H1 (cell line): ENCODE results near the gene CLEC2D. TPM values are rescaled to one million over a fixed set of nuclear protein-coding genes. Genes with fewer than 3 reads are reported as not detected.

Source experiments
- CTCF ChIA-PET: fragments of 300-600 bp; sonication (Branson Sonifier 250); formaldehyde crosslinking; loops from one replicate; lab custom pipeline; 2021; ENCODE audit not compliant: partially characterized antibody; lab: Charles Lee
- POLR2A ChIA-PET: fragments of 300-600 bp; sonication (Branson Sonifier 250); formaldehyde crosslinking; loops from one replicate; lab custom pipeline; 2021; ENCODE audit warnings: inconsistent platforms; ENCODE audit not compliant: partially characterized antibody; lab: Charles Lee
- DNase-seq, 2 experiments: peaks; one replicate each; pipeline versions ENCODE4 v3.0.0 to v3.0.0-alpha.2; 2010 to 2022; ENCODE audit warnings: low spot score in 2 of 2, low read depth in 1 of 2, mixed read lengths in 1 of 2
- FAIRE-seq: peaks from 2 replicates; lab custom pipeline; 2011; peaks lifted over from hg19 to GRCh38; lab: Jason Lieb, UNC
- H2AFZ ChIP-seq: 2 replicates; pipeline ENCODE4 v1.8.1; 2012; ENCODE audit warnings: low read length, inconsistent platforms
- H2AK5ac ChIP-seq: 2 replicates; pipeline ENCODE4 v1.6.1; 2013; ENCODE audit warnings: low read depth, low read length
- H2BK120ac ChIP-seq: replicated peaks from 2 replicates; pipeline ENCODE3; 2013; ENCODE audit warnings: low read depth, low read length, inconsistent platforms
- H2BK12ac ChIP-seq: 2 replicates; pipeline ENCODE4 v1.6.1; 2013; ENCODE audit warnings: low read depth, low read length
- H2BK15ac ChIP-seq: 2 replicates; pipeline ENCODE4 v1.6.1; 2013; ENCODE audit warnings: low read length
- H2BK20ac ChIP-seq: 2 replicates; pipeline ENCODE4 v1.6.1; 2013; ENCODE audit warnings: low read length
- H2BK5ac ChIP-seq: 2 replicates; pipeline ENCODE4 v1.6.1; 2013; ENCODE audit warnings: low read depth, low read length
- H3K14ac ChIP-seq: 2 replicates; pipeline ENCODE4 v1.6.1; 2013; ENCODE audit warnings: inconsistent platforms; ENCODE audit not compliant: insufficient read length
- H3K18ac ChIP-seq: 2 replicates; pipeline ENCODE4 v1.6.1; 2013; ENCODE audit warnings: low read length; ENCODE audit errors: extremely low read depth
- H3K23ac ChIP-seq: 2 replicates; pipeline ENCODE4 v1.6.1; 2013; ENCODE audit warnings: inconsistent platforms; ENCODE audit not compliant: insufficient read length
- H3K23me2 ChIP-seq: 2 replicates; pipeline ENCODE4 v1.6.1; 2013; ENCODE audit warnings: low read depth, low read length
- H3K27ac ChIP-seq: 2 replicates; pipeline ENCODE4 v1.6.1; 2011; ENCODE audit warnings: low read depth, low read length, inconsistent platforms
- H3K27me3 ChIP-seq, 4 experiments: replicated peaks in 1 of 4; 1 replicate in 1 of 4; 2 replicates in 3 of 4; pipeline versions ENCODE4 v1.6.1 to v1.8.1; 2011 to 2013; ENCODE audit warnings: low read length in 3 of 4, mild to moderate bottlenecking in 3 of 4, inconsistent platforms in 2 of 4, mixed read lengths in 2 of 4, moderate library complexity in 1 of 4; ENCODE audit not compliant: control insufficient read depth in 3 of 4, insufficient read depth in 3 of 4; ENCODE audit errors: extremely low read depth in 1 of 4
- H3K36me3 ChIP-seq, 4 experiments: 2 replicates each; pipeline versions ENCODE4 v1.6.1 to v1.8.1; 2011 to 2013; ENCODE audit warnings: mild to moderate bottlenecking in 4 of 4, low read length in 3 of 4, moderate library complexity in 2 of 4, control low read depth in 1 of 4, inconsistent platforms in 1 of 4; ENCODE audit not compliant: insufficient read depth in 4 of 4, control insufficient read depth in 2 of 4
- H3K4ac ChIP-seq: replicated peaks from 2 replicates; pipeline ENCODE3; 2013; ENCODE audit warnings: low read length, low read depth, mixed read lengths, inconsistent platforms; ENCODE audit not compliant: insufficient read length
- H3K4me1 ChIP-seq, 4 experiments: replicated peaks in 1 of 4; 1 replicate in 1 of 4; 2 replicates in 3 of 4; pipeline versions ENCODE4 v1.6.1 to v1.8.1; 2011 to 2013; ENCODE audit warnings: low read length in 3 of 4, inconsistent platforms in 2 of 4, mixed read lengths in 1 of 4; ENCODE audit not compliant: insufficient read depth in 4 of 4, control insufficient read depth in 3 of 4
- H3K4me2 ChIP-seq, 2 experiments: 2 replicates each; pipeline versions ENCODE4 v1.6.1 to v1.8.1; 2011 to 2013; ENCODE audit warnings: low read depth in 2 of 2, low read length in 2 of 2, control low read depth in 1 of 2, inconsistent platforms in 1 of 2, mild to moderate bottlenecking in 1 of 2; ENCODE audit not compliant: insufficient read depth in 1 of 2
- H3K4me3 ChIP-seq, 4 experiments: fragments of 200-600, 300-600 bp in 1 of 4; sonication (generic), shearing (Covaris generic), sonication (Bioruptor Twin) in 1 of 4; 2 replicates each; pipeline versions ENCODE4 v1.5.1 to v1.8.1; 2011 to 2016; ENCODE audit warnings: low read length in 4 of 4, low read depth in 3 of 4, control low read depth in 2 of 4, inconsistent platforms in 2 of 4, mild to moderate bottlenecking in 2 of 4, mixed read lengths in 1 of 4, moderate library complexity in 1 of 4; ENCODE audit not compliant: insufficient read depth in 2 of 4; ENCODE audit errors: extremely low read depth in 1 of 4
- H3K56ac ChIP-seq: replicated peaks from 2 replicates; pipeline ENCODE3; 2013; ENCODE audit warnings: low read depth, mild to moderate bottlenecking, mixed read lengths, low read length, inconsistent platforms; ENCODE audit not compliant: insufficient read length
- H3K79me1 ChIP-seq: 2 replicates; pipeline ENCODE4 v1.6.1; 2013; ENCODE audit warnings: low read depth, low read length, control low read depth
- H3K79me2 ChIP-seq, 2 experiments: 2 replicates each; pipeline versions ENCODE4 v1.6.1 to v1.8.1; 2012 to 2013; ENCODE audit warnings: low read length in 2 of 2, mild to moderate bottlenecking in 2 of 2, inconsistent platforms in 1 of 2; ENCODE audit not compliant: insufficient read depth in 2 of 2, control insufficient read depth in 1 of 2
- H3K9ac ChIP-seq, 4 experiments: replicated peaks in 1 of 4; 1 replicate in 1 of 4; 2 replicates in 3 of 4; pipeline versions ENCODE4 v1.6.1 to v1.8.1; 2011 to 2013; ENCODE audit warnings: low read depth in 3 of 4, low read length in 3 of 4, control low read depth in 2 of 4, mild to moderate bottlenecking in 2 of 4, moderate library complexity in 2 of 4, inconsistent platforms in 1 of 4; ENCODE audit errors: extremely low read depth in 1 of 4
- H3K9me3 ChIP-seq, 2 experiments: 2 replicates each; pipeline versions ENCODE4 v1.6.1 to v1.8.1; 2012 to 2013; ENCODE audit warnings: mild to moderate bottlenecking in 2 of 2, moderate library complexity in 2 of 2, control low read depth in 1 of 2, inconsistent platforms in 1 of 2, low read depth in 1 of 2, low read length in 1 of 2, mixed read lengths in 1 of 2; ENCODE audit not compliant: insufficient read depth in 2 of 2
- H4K20me1 ChIP-seq, 2 experiments: replicated peaks in 1 of 2; 2 replicates each; pipeline versions ENCODE3 to v1.8.1; 2011 to 2013; ENCODE audit warnings: inconsistent platforms in 2 of 2, low read length in 2 of 2, mild to moderate bottlenecking in 1 of 2; ENCODE audit not compliant: insufficient read depth in 2 of 2, control insufficient read depth in 1 of 2
- H4K5ac ChIP-seq: 2 replicates; pipeline ENCODE4 v1.6.1; 2013; ENCODE audit warnings: low read length, low read depth, mixed read lengths, inconsistent platforms; ENCODE audit not compliant: insufficient read length
- H4K8ac ChIP-seq: 2 replicates; pipeline ENCODE4 v1.8.0; 2013; ENCODE audit warnings: mild to moderate bottlenecking, moderate library complexity, low read length, inconsistent platforms; ENCODE audit not compliant: insufficient read depth; ENCODE audit errors: extremely low read depth
- H4K91ac ChIP-seq: replicated peaks from 2 replicates; pipeline ENCODE3; 2013; ENCODE audit warnings: low read length, mixed read lengths, inconsistent platforms; ENCODE audit not compliant: insufficient read length
- ASH2L ChIP-seq: fragments of 200-600, 300-600 bp; sonication (generic); IDR thresholded peaks from one replicate; pipeline ENCODE4 v1.7.1; 2017; ENCODE audit warnings: low read length
- CBX8 ChIP-seq: fragments of 300-800, 300-1000 bp; sonication (generic); IDR thresholded peaks from 2 replicates; pipeline ENCODE4 v1.7.1; 2016; ENCODE audit warnings: low read depth, low read length, borderline replicate concordance
- CREB1 ChIP-seq: IDR thresholded peaks from 2 replicates; pipeline ENCODE4 v1.6.1; 2012; ENCODE audit warnings: inconsistent platforms
- E2F6 ChIP-seq: IDR thresholded peaks from 2 replicates; pipeline ENCODE4 v1.6.1; 2012; ENCODE audit warnings: inconsistent platforms
- HDAC6 ChIP-seq: IDR thresholded peaks from one replicate; pipeline ENCODE4 v1.7.1; 2012; ENCODE audit warnings: low read depth, mild to moderate bottlenecking, inconsistent platforms, low read length, moderate library complexity
- KDM1A ChIP-seq: fragments of 200-600, 300-600 bp; sonication (generic); IDR thresholded peaks from 2 replicates; pipeline ENCODE4 v1.7.1; 2016; ENCODE audit warnings: mild to moderate bottlenecking, low read length, borderline replicate concordance
- KDM4A ChIP-seq: IDR thresholded peaks from one replicate; pipeline ENCODE4 v1.7.1; 2012; ENCODE audit warnings: low read depth, mild to moderate bottlenecking, moderate library complexity, low read length, inconsistent platforms; ENCODE audit not compliant: severe bottlenecking
- NANOG ChIP-seq: IDR thresholded peaks from 2 replicates; pipeline ENCODE4 v1.6.1; 2011; ENCODE audit warnings: low read length, low read depth, mild to moderate bottlenecking, inconsistent platforms; ENCODE audit not compliant: insufficient read depth, poor library complexity, severe bottlenecking
- NRF1 ChIP-seq: IDR thresholded peaks from 2 replicates; pipeline ENCODE4 v1.6.1; 2011; ENCODE audit warnings: mild to moderate bottlenecking, low read depth, low read length, improper control_type of control experiment
- PHF8 ChIP-seq: fragments of 200-600 bp; sonication (generic); conservative IDR thresholded peaks from 2 replicates; pipeline ENCODE4 v1.7.1; 2012; ENCODE audit warnings: low read depth, mild to moderate bottlenecking, inconsistent platforms, low read length, moderate library complexity
- RFX5 ChIP-seq: IDR thresholded peaks from 2 replicates; pipeline ENCODE4 v1.6.1; 2011; ENCODE audit warnings: low read depth, low read length, improper control_type of control experiment, borderline replicate concordance
- RXRA ChIP-seq: IDR thresholded peaks from 2 replicates; pipeline ENCODE4 v1.6.1; 2011; ENCODE audit warnings: low read depth, mild to moderate bottlenecking, low read length, moderate library complexity; ENCODE audit not compliant: insufficient read depth
- SUZ12 ChIP-seq: fragments of 200-600 bp; sonication (generic); IDR thresholded peaks from 2 replicates; pipeline ENCODE4 v1.6.1; 2012; ENCODE audit warnings: mild to moderate bottlenecking, inconsistent platforms, low read length, moderate library complexity, mixed read lengths
- WGBS, 2 experiments: shearing (Covaris generic) in 1 of 2; methylation state at CpG; one replicate each; pipeline versions ENCODE4 v1.1.6 to v1.1.7; 2013 to 2015; ENCODE audit warnings: low lambda C conversion rate in 2 of 2, mixed read lengths in 2 of 2, inconsistent platforms in 1 of 2, low coverage in 1 of 2, missing lambda C conversion rate in 1 of 2; ENCODE audit not compliant: insufficient replicate concordance in 2 of 2, insufficient coverage in 1 of 2, insufficient read length in 1 of 2; ENCODE audit errors: extremely low coverage in 1 of 2, missing lambda C conversion rate in 1 of 2; 5-methylcytosine and 5-hydroxymethylcytosine counted together
- polyA plus RNA-seq, 7 experiments: library from polyadenylated mRNA; depleted of rRNA in 3 of 7; stranded (reverse) in 5 of 7; unstranded in 2 of 7; fragments of >200 nt in 5 of 7; fragments of 200-250 nt in 2 of 7; gene quantifications; 1 replicate in 5 of 7; 2 replicates in 1 of 7; 4 replicates in 1 of 7; pipeline versions ENCODE4 v1.2.1 to v1.2.3, GENCODE V29; 2011 to 2013; ENCODE audit warnings: missing spikeins in 2 of 7, mixed read lengths in 2 of 7
- total RNA-seq: library from RNA; stranded (reverse); fragmentation: NEBNext Ultra II Directional; extraction: Animal tissue kit (Norgen Biotek cat#: 25700); gene quantifications from 2 replicates; pipeline ENCODE4 v1.2.1, GENCODE V29; 2021

CLEC2D gene
- total and polyA plus RNA-seq, 2 of the 8 experiments (the other 6 are each of a cell fraction or from before 2014, with no cell fraction given), result 4.2 to 6.2 TPM

GRCh38 chr12:9725213-9725870, 55.8 kb downstream of the CLEC2D start:
- H3K27ac ChIP-seq, result no peak overlapping the region
- H2BK12ac ChIP-seq, result no peak overlapping the region
- H4K5ac ChIP-seq, result no peak overlapping the region
- no peaks in the 10 kb centered on the region for H3K27me3 ChIP-seq
- H4K8ac ChIP-seq, result no peak overlapping the region
- DNase-seq, result no peak
- H2BK15ac ChIP-seq, result no peak overlapping the region
- no peak overlapping the region for H2BK5ac ChIP-seq
- H3K4me1 ChIP-seq, result no peaks in the 10 kb centered on the region
- H3K14ac ChIP-seq, result no peak overlapping the region
- H3K18ac ChIP-seq, result no peak overlapping the region
- no peak for FAIRE-seq
- H2BK120ac ChIP-seq, result no peak overlapping the region
- 0 out of 2 replicates have a peak overlapping the region, but pooled peaks have one; percentile 4 for H2AFZ ChIP-seq
- ChIA-PET CTCF (interaction anchor here (0.9 to 1.1 kb wide), 2 partner anchors 17 to 18 kb away, joined by 3 to 4 read pairs; no protein-coding TSS in a partner anchor), POLR2A (no interaction called here)
- no peak overlapping the region for H3K4ac ChIP-seq
- H3K9ac ChIP-seq, result no peak overlapping the region
- H3K79me2 ChIP-seq, result no peaks in the 10 kb centered on the region
- 85% methylated on average over 2 of the region's 2 CpGs; no CpG with 5 or more reads in 1 of the 2 experiments for WGBS, 2 experiments
- H3K79me1 ChIP-seq, result no peaks in the 10 kb centered on the region
- H2BK20ac ChIP-seq, result no peak overlapping the region
- no peaks in the 10 kb centered on the region for H3K36me3 ChIP-seq
- no peaks in the 10 kb centered on the region for H3K9me3 ChIP-seq
- H3K23me2 ChIP-seq, result no peaks in the 10 kb centered on the region
- H2AK5ac ChIP-seq, result no peak overlapping the region
- no peak overlapping the region for H3K56ac ChIP-seq
- no peaks in the 10 kb centered on the region for H4K20me1 ChIP-seq
- H3K23ac ChIP-seq, result no peak overlapping the region
- no peak overlapping the region for H3K4me3 ChIP-seq
- H3K4me2 ChIP-seq, result no peak overlapping the region
- no peak overlapping the region for H4K91ac ChIP-seq
- TF ChIP-seq KDM1A, result no peak
- TF ChIP-seq CREB1, result no peak
- no peak for TF ChIP-seq RXRA
- no peak for TF ChIP-seq SUZ12
- no peak for TF ChIP-seq E2F6
- no peak for TF ChIP-seq PHF8
- no peak for TF ChIP-seq KDM4A
- TF ChIP-seq NRF1, result no peak
- no peak for TF ChIP-seq HDAC6
- TF ChIP-seq NANOG, result no peak
- no peak for TF ChIP-seq RFX5
- no peak for TF ChIP-seq ASH2L
- no peak for TF ChIP-seq CBX8
